ENCODE results near the gene TRAIP. TPM values are rescaled to one million over a fixed set of nuclear protein-coding genes. Genes with fewer than 3 reads are reported as not detected.

The TRAIP gene
- total RNA-seq, 4 donors from 2014 or later, result 0.84 to 1.4 (median 1.3) TPM; not detected in 1

DNA sequence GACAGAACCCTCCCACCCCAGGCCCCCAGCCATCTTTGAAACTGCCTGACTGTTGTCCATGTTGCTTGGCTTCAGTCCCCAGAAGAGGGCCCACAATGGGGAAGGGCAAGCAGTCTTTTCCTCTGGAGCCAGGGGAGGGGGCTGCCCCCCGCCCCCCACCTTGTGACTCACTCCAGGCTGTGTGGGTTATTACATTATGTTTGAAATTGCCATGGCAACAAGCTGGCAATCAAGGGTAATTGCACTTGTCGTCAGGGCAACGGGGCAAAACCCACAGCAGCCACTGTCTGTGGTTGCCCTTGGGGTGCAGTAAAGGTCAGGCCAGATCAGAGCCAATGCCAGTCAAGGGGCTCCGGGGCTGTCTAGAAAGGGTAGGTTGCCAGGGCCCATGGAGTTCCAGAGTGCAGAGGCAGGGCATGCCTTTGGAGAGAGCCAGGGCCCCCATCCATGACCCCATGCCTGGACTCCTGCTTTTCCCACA, 16.5 kb upstream of the TRAIP start:
- no peak overlapping the region for H3K27ac ChIP-seq (replicated peaks in 1 of 4)
- H3K9me3 ChIP-seq, result no peaks in the 10 kb centered on the region
- H3K36me3 ChIP-seq, result no peaks in the 10 kb centered on the region
- WGBS, result 50% methylated on average over 1 of the region's 4 CpGs
- peaks cover 0 to 45% (median 20%) of the 10 kb centered on the region in 4 donors for H3K27me3 ChIP-seq
- no peak overlapping the region for H3K4me3 ChIP-seq
- peaks cover 10 to 16% (median 15%) of the 10 kb centered on the region in 4 donors for H3K4me1 ChIP-seq
- intact Hi-C loops (cut with DNase I), result no loop called here
- no peak for DNase-seq (ENCODE audit: extremely low spot score)
- TF ChIP-seq POLR2AphosphoS5 (IDR thresholded peaks at IDR 0.05) (no peak), POLR2A (IDR thresholded peaks at IDR 0.05; ENCODE audit: low read depth) (no peak), EP300 (IDR thresholded peaks at IDR 0.05) (no peak)
- TF ChIP-seq, protein P1, sequence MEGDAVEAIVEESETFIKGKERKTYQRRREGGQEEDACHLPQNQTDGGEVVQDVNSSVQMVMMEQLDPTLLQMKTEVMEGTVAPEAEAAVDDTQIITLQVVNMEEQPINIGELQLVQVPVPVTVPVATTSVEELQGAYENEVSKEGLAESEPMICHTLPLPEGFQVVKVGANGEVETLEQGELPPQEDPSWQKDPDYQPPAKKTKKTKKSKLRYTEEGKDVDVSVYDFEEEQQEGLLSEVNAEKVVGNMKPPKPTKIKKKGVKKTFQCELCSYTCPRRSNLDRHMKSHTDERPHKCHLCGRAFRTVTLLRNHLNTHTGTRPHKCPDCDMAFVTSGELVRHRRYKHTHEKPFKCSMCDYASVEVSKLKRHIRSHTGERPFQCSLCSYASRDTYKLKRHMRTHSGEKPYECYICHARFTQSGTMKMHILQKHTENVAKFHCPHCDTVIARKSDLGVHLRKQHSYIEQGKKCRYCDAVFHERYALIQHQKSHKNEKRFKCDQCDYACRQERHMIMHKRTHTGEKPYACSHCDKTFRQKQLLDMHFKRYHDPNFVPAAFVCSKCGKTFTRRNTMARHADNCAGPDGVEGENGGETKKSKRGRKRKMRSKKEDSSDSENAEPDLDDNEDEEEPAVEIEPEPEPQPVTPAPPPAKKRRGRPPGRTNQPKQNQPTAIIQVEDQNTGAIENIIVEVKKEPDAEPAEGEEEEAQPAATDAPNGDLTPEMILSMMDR (IDR thresholded peaks at IDR 0.05), result no peak

DNA sequence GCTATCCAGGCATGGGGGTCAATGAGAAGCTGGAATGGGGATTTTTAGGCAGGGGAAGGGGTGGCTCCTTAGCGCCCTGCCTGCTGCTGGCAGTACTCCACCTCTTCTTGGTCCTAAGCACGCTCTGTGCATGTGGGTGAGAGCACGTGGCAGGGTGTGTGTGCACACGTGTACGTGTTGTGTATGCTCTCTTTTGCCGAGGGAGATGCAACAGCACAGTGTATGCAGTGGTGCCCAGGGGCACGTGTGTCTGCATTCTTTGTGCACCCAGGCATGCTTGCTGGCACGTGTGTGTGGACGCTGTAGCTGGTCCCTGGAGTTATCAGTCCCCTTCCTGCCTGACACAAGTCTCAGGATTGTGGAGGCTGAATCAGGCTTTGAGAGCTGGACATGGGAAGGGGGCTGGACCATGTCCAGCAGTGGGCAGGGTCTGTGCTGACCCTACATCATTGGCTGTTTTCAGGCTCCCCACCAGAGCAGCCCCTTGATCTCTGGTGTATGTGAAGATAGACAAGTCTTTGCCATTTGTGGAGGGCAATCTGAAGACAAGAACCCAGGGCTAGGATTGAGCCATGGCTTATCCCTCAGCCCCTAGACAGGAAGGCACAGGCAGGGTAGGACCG, 15.3 kb upstream of the TRAIP start:
- H3K4me3 ChIP-seq, result no peak overlapping the region
- 79% methylated on average over 7 of the region's 10 CpGs for WGBS
- no peaks in the 10 kb centered on the region for H3K36me3 ChIP-seq
- no peaks in the 10 kb centered on the region for H3K9me3 ChIP-seq
- no peak for TF ChIP-seq EP300 (IDR thresholded peaks at IDR 0.05)
- H3K27me3 ChIP-seq, result peaks cover 0 to 55% (median 20%) of the 10 kb centered on the region in 4 donors
- H3K4me1 ChIP-seq, result peaks cover 10 to 16% (median 15%) of the 10 kb centered on the region in 4 donors
- intact Hi-C loops (cut with DNase I), result no loop called here
- no peak for DNase-seq (ENCODE audit: extremely low spot score)
- H3K27ac ChIP-seq (replicated peaks in 1 of 4), result no peak overlapping the region

- peaks cover 10 to 16% (median 15%) of the 10 kb centered on the region in 4 donors for H3K4me1 ChIP-seq
- intact Hi-C loops (cut with DNase I), result no loop called here
- H3K36me3 ChIP-seq, result no peaks in the 10 kb centered on the region
- TF ChIP-seq EP300 (IDR thresholded peaks at IDR 0.05), result no peak
- no peak for TF ChIP-seq POLR2A (IDR thresholded peaks at IDR 0.05; ENCODE audit: low read depth)
- TF ChIP-seq, protein P1 (IDR thresholded peaks at IDR 0.05), result no peak
- TF ChIP-seq POLR2AphosphoS5 (IDR thresholded peaks at IDR 0.05), result no peak
- WGBS, result 4% methylated on average over 10 of the region's 59 CpGs
- H3K27ac ChIP-seq (replicated peaks in 1 of 4), result no peak within 1 kb of the TSS
- H3K9me3 ChIP-seq, result no peaks in the 10 kb centered on the region
- no peak for DNase-seq (ENCODE audit: extremely low spot score)
- H3K4me3 ChIP-seq, result peak within 1 kb of the TSS; percentile 49 to 57 (median 50)
- peaks cover 0 to 56% (median 20%) of the 10 kb centered on the region in 4 donors for H3K27me3 ChIP-seq
Measured at GRCh38 chr3:49869525-49870126, 13.3 kb upstream of the TRAIP start, which contains the start of gene CAMKV. TSS of gene CAMKV (minus strand) at chr3:49869906. CDS start at chr3:49862388, 7,518 bp downstream.

GRCh38 chr3:49868862-49869466, 12.6 kb upstream of the TRAIP start:
- no peak overlapping the region for H3K27ac ChIP-seq (replicated peaks in 1 of 4)
- peak overlapping the region; percentile 49 to 57 (median 50) for H3K4me3 ChIP-seq
- no peaks in the 10 kb centered on the region for H3K9me3 ChIP-seq
- no peaks in the 10 kb centered on the region for H3K36me3 ChIP-seq
- DNase-seq (ENCODE audit: extremely low spot score), result no peak
- intact Hi-C loops (cut with DNase I), result no loop called here
- H3K27me3 ChIP-seq, result peaks cover 0 to 62% (median 20%) of the 10 kb centered on the region in 4 donors
- H3K4me1 ChIP-seq, result peaks cover 10 to 16% (median 15%) of the 10 kb centered on the region in 4 donors
- WGBS, result 6% methylated on average over 10 of the region's 23 CpGs
- no peak for TF ChIP-seq POLR2A (IDR thresholded peaks at IDR 0.05; ENCODE audit: low read depth)

DNA sequence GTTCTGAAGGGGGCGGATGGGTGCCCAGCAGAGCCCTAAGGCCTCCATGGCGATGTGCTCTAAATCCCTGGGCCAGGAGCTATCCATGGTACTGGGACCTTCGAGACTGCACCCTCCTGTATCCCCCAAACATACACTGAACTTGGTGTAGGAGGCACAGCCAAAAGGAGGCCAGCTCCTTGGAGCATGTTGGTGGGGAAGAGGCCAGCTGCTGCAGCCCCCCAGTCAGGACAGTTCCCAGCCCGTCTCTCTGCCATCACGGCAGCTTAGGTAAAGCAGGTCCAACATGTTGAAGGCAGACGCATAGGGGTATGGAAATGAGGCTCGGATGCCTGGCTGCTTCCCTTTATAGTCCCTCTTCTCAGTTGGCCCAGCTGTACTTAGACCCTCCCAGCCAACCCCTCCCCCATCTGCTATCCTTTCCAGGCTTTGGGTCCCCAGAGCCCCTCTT, 11.5 kb upstream of the TRAIP start:
- peaks cover 10 to 16% (median 15%) of the 10 kb centered on the region in 4 donors for H3K4me1 ChIP-seq
- TF ChIP-seq, protein P1 (IDR thresholded peaks at IDR 0.05), result no peak
- TF ChIP-seq POLR2A (IDR thresholded peaks at IDR 0.05; ENCODE audit: low read depth) (no peak), POLR2AphosphoS5 (IDR thresholded peaks at IDR 0.05) (no peak), EP300 (IDR thresholded peaks at IDR 0.05) (no peak)
- intact Hi-C loops (cut with DNase I), result no loop called here
- no peaks in the 10 kb centered on the region for H3K36me3 ChIP-seq
- no peak overlapping the region for H3K27ac ChIP-seq (replicated peaks in 1 of 4)
- H3K27me3 ChIP-seq, result peaks cover 0 to 70% (median 20%) of the 10 kb centered on the region in 4 donors
- no peaks in the 10 kb centered on the region for H3K9me3 ChIP-seq
- no peak for DNase-seq (ENCODE audit: extremely low spot score)
- WGBS, result 10% methylated on average over 7 of the region's 7 CpGs
- no peak overlapping the region for H3K4me3 ChIP-seq
